SKM-1 (cell line): Measurements from ENCODE around the gene EFCAB6.

Experiments
- DNase-seq: peaks from one replicate; lab custom pipeline; 2025; ENCODE audit not compliant: unreplicated experiment; lab: John Stamatoyannopoulos, UW

The EFCAB6 gene

GRCh38 chr22:43510281-43511070 is 301.6 kb downstream of the EFCAB6 start:
- no peak for DNase-seq

GRCh38 chr22:43509337-43509736 is 302.8 kb downstream of the EFCAB6 start:
- no peak for DNase-seq

- no peak for DNase-seq
Measured at GRCh38 chr22:43508489-43508888, 303.6 kb downstream of the EFCAB6 start.

- DNase-seq = no peak
Measured at GRCh38 chr22:43507235-43507634, 304.9 kb downstream of the EFCAB6 start.

- DNase-seq = no peak
Measured at GRCh38 chr22:43506487-43506886, 305.6 kb downstream of the EFCAB6 start.

GRCh38 chr22:43505896-43506295 is 306.2 kb downstream of the EFCAB6 start:
- no peak for DNase-seq

GRCh38 chr22:43505423-43505822 is 306.7 kb downstream of the EFCAB6 start:
- DNase-seq = no peak

GRCh38 chr22:43504666-43505261 is 307.3 kb downstream of the EFCAB6 start:
- no peak for DNase-seq

GRCh38 chr22:43504068-43504467 is 308.0 kb downstream of the EFCAB6 start:
- DNase-seq = no peak

- no peak for DNase-seq
Measured at GRCh38 chr22:43502306-43502874, 309.7 kb downstream of the EFCAB6 start.

GRCh38 chr22:43501878-43502277 is 310.2 kb downstream of the EFCAB6 start:
- DNase-seq = no peak

- DNase-seq = no peak
Measured at GRCh38 chr22:43500792-43501785, 311.0 kb downstream of the EFCAB6 start.

- no peak for DNase-seq
Measured at GRCh38 chr22:43498856-43499253, 313.2 kb downstream of the EFCAB6 start.

- no peak for DNase-seq
Measured at GRCh38 chr22:43497956-43498855, 313.9 kb downstream of the EFCAB6 start.

- no peak for DNase-seq
Measured at GRCh38 chr22:43493297-43493696, 318.8 kb downstream of the EFCAB6 start.

GRCh38 chr22:43491737-43492136 is 320.4 kb downstream of the EFCAB6 start:
- DNase-seq = no peak

- no peak for DNase-seq
Measured at GRCh38 chr22:43491177-43491576, 320.9 kb downstream of the EFCAB6 start.

- no peak for DNase-seq
Measured at GRCh38 chr22:43490311-43490710, 321.8 kb downstream of the EFCAB6 start.

GRCh38 chr22:43488937-43489336 is 323.2 kb downstream of the EFCAB6 start:
- DNase-seq = no peak
